ENCODE results near the gene RNASEL.

DNA sequence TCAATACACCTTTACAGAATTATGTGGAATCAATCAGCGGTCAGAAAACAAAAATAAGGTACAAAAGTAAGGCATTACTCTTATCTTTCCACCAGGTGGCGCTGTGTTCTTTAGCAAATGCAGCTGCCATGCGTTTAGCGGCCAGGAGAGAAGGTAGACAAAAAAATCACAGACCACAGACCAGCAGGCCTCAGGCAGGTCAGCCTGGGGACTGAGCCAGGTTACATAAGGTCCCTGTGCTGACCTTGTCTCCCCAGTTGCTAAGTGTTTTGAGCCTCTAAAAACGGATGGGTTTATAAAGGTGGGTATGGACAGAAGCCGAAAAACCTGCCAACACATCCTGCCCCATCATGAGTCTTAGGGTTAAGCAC lies 12.3 kb upstream of the RNASEL start:
- TF ChIP-seq, protein P1, sequence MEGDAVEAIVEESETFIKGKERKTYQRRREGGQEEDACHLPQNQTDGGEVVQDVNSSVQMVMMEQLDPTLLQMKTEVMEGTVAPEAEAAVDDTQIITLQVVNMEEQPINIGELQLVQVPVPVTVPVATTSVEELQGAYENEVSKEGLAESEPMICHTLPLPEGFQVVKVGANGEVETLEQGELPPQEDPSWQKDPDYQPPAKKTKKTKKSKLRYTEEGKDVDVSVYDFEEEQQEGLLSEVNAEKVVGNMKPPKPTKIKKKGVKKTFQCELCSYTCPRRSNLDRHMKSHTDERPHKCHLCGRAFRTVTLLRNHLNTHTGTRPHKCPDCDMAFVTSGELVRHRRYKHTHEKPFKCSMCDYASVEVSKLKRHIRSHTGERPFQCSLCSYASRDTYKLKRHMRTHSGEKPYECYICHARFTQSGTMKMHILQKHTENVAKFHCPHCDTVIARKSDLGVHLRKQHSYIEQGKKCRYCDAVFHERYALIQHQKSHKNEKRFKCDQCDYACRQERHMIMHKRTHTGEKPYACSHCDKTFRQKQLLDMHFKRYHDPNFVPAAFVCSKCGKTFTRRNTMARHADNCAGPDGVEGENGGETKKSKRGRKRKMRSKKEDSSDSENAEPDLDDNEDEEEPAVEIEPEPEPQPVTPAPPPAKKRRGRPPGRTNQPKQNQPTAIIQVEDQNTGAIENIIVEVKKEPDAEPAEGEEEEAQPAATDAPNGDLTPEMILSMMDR (conservative IDR thresholded peaks at IDR 0.05; ENCODE audit: low read depth in 2 of 2) = peak; percentile 89 to 92
- TF ChIP-seq CREB1 (CRISPR knock-in tag; IDR thresholded peaks at IDR 0.05; ENCODE audit: low read depth) (no peak), NANOG (IDR thresholded peaks at IDR 0.05; ENCODE audit: borderline replicate concordance) (0 out of 2 replicates have a peak, but pooled peaks have one; percentile 15), EZH2 (IDR thresholded peaks at IDR 0.05; ENCODE audit: low read depth, unreplicated experiment) (no peak), ZNF331 (CRISPR knock-in tag; IDR thresholded peaks at IDR 0.05; ENCODE audit: low read depth) (no peak), STAT1 (IDR thresholded peaks at IDR 0.05; ENCODE audit: unreplicated experiment) (no peak), POLR2AphosphoS5 (IDR thresholded peaks at IDR 0.05; ENCODE audit: low read depth) (no peak), EZH2phosphoT487 (IDR thresholded peaks at IDR 0.05; ENCODE audit: unreplicated experiment) (no peak), JUNB (IDR thresholded peaks at IDR 0.05; ENCODE audit: unreplicated experiment) (no peak)
- TF ChIP-seq, protein P2, sequence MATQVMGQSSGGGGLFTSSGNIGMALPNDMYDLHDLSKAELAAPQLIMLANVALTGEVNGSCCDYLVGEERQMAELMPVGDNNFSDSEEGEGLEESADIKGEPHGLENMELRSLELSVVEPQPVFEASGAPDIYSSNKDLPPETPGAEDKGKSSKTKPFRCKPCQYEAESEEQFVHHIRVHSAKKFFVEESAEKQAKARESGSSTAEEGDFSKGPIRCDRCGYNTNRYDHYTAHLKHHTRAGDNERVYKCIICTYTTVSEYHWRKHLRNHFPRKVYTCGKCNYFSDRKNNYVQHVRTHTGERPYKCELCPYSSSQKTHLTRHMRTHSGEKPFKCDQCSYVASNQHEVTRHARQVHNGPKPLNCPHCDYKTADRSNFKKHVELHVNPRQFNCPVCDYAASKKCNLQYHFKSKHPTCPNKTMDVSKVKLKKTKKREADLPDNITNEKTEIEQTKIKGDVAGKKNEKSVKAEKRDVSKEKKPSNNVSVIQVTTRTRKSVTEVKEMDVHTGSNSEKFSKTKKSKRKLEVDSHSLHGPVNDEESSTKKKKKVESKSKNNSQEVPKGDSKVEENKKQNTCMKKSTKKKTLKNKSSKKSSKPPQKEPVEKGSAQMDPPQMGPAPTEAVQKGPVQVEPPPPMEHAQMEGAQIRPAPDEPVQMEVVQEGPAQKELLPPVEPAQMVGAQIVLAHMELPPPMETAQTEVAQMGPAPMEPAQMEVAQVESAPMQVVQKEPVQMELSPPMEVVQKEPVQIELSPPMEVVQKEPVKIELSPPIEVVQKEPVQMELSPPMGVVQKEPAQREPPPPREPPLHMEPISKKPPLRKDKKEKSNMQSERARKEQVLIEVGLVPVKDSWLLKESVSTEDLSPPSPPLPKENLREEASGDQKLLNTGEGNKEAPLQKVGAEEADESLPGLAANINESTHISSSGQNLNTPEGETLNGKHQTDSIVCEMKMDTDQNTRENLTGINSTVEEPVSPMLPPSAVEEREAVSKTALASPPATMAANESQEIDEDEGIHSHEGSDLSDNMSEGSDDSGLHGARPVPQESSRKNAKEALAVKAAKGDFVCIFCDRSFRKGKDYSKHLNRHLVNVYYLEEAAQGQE (IDR thresholded peaks at IDR 0.05; ENCODE audit: unreplicated experiment) = no peak

All from GM23338 (cell line).